Kidney capillary endothelial cell (primary cell): Measurements from ENCODE around the gene FRAT1.

ENCODE experiments used
- DNase-seq: peaks from one replicate; pipeline ENCODE4 v3.0.0-alpha.2; 2018; ENCODE audit warnings: low spot score

Gene FRAT1

GRCh38 chr10:97307866-97308780 lies 10.9 kb upstream of the FRAT1 start:
- no peak for DNase-seq

- no peak for DNase-seq
These were observed 7.9 kb upstream of the FRAT1 start for GRCh38 chr10:97311111-97311626.

- DNase-seq = no peak
These were observed 6.2 kb upstream of the FRAT1 start for GRCh38 chr10:97312897-97313296.

GRCh38 chr10:97314671-97315070 lies 4.4 kb upstream of the FRAT1 start:
- DNase-seq = no peak

GRCh38 chr10:97319671-97320479 lies 804 bp downstream of the FRAT1 start:
- peak; percentile 48 for DNase-seq

- DNase-seq = no peak
These were observed 1.5 kb downstream of the FRAT1 start for GRCh38 chr10:97320480-97321031.

GRCh38 chr10:97321032-97321803 lies 2.1 kb downstream of the FRAT1 start:
- DNase-seq = no peak

- no peak for DNase-seq
These were observed 2.7 kb downstream of the FRAT1 start for GRCh38 chr10:97321804-97322190.

- no peak for DNase-seq
These were observed 4.4 kb downstream of the FRAT1 start for GRCh38 chr10:97323501-97323900.

- DNase-seq = no peak
These were observed 6.7 kb downstream of the FRAT1 start for GRCh38 chr10:97325754-97326153.

- no peak for DNase-seq
These were observed 8.6 kb downstream of the FRAT1 start for GRCh38 chr10:97327348-97328294.

GRCh38 chr10:97328646-97329453 lies 9.8 kb downstream of the FRAT1 start:
- DNase-seq = no peak

GRCh38 chr10:97329766-97330165 lies 10.7 kb downstream of the FRAT1 start:
- no peak for DNase-seq

GRCh38 chr10:97331153-97331703 lies 12.2 kb downstream of the FRAT1 start:
- no peak for DNase-seq

- peak; percentile 62 for DNase-seq
These were observed 13.7 kb downstream of the FRAT1 start for GRCh38 chr10:97332591-97333350.

- peak; percentile 49 for DNase-seq
These were observed 14.2 kb downstream of the FRAT1 start for GRCh38 chr10:97333351-97333600.

- peak; percentile 56 for DNase-seq
These were observed 14.7 kb downstream of the FRAT1 start for GRCh38 chr10:97333601-97334369.
